Coronary artery (tissue), 2 donors: ENCODE measurements around the gene CRADD.

Source experiments
- DNase-seq: peaks from one replicate; pipeline ENCODE4 v3.0.0-alpha.2; 2017; ENCODE audit warnings: low spot score
- H3K27ac ChIP-seq, 2 donors: fragments of 200-600 bp; sonication (generic); one replicate each; pipeline ENCODE4 v1.5.1; 2016 to 2019
- H3K4me3 ChIP-seq: fragments of 200-600 bp; sonication (generic); 2 replicates; pipeline ENCODE4 v1.5.1; 2016; ENCODE audit warnings: mild to moderate bottlenecking, moderate library complexity
- TF ChIP-seq, protein P1 (sequence below): fragments of 200-600 bp; sonication (generic); IDR thresholded peaks from one replicate; pipeline ENCODE4 v1.5.1; 2019; ENCODE audit warnings: antibody characterized with exemption

The CRADD gene

DNA sequence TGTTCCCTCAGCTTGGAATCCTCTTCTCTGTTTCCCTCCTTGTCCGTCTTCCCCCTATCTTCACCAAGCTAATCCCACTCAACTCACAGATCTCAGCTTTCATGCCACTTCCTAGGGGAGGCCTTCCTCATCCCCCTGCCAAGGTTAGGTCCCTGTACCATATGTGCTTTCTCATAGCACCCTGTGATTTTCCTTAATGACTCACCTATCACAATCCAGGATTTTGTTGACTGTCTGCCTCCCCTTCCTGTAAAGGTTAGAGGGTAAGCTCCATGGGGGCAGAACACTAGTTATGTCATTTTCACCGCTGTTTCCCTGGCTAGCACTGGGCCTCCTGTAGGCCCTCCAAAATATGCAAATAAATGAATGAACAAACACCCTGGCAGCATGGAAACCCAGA is 57.6 kb downstream of the CRADD start:
- no peak for DNase-seq
- H3K27ac ChIP-seq = no peak overlapping the region
- TF ChIP-seq, protein P1, sequence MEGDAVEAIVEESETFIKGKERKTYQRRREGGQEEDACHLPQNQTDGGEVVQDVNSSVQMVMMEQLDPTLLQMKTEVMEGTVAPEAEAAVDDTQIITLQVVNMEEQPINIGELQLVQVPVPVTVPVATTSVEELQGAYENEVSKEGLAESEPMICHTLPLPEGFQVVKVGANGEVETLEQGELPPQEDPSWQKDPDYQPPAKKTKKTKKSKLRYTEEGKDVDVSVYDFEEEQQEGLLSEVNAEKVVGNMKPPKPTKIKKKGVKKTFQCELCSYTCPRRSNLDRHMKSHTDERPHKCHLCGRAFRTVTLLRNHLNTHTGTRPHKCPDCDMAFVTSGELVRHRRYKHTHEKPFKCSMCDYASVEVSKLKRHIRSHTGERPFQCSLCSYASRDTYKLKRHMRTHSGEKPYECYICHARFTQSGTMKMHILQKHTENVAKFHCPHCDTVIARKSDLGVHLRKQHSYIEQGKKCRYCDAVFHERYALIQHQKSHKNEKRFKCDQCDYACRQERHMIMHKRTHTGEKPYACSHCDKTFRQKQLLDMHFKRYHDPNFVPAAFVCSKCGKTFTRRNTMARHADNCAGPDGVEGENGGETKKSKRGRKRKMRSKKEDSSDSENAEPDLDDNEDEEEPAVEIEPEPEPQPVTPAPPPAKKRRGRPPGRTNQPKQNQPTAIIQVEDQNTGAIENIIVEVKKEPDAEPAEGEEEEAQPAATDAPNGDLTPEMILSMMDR = no peak
- H3K4me3 ChIP-seq = no peak overlapping the region

DNA sequence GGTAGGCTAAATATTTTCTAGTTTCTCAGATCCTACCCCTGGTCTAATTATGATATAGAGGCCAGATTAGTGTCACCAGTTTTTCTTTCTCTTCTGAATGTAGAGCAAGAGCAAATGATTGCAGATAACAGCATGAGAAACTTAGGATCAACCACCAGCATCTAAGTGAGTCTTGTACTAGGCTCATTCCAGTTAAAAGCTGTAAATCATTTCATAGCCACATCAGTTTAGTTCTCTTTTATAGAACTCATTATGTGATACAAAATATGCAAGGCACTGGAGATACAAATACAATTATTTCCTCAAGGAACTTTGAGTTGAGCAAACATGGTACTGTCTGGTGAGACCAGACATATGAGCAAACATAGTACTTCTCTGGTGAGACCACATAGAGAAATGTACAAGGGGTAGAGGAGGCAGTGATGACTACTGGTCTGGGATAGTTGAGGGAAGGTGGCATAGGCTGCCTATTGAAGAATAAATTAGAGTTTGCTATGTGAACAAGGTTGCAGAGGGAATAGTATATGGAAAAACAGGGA is 59.5 kb downstream of the CRADD start:
- Histone ChIP-seq H3K4me3 (no peak overlapping the region), H3K27ac (no peak overlapping the region)
- TF ChIP-seq, protein P1 = no peak
- no peak for DNase-seq

DNA sequence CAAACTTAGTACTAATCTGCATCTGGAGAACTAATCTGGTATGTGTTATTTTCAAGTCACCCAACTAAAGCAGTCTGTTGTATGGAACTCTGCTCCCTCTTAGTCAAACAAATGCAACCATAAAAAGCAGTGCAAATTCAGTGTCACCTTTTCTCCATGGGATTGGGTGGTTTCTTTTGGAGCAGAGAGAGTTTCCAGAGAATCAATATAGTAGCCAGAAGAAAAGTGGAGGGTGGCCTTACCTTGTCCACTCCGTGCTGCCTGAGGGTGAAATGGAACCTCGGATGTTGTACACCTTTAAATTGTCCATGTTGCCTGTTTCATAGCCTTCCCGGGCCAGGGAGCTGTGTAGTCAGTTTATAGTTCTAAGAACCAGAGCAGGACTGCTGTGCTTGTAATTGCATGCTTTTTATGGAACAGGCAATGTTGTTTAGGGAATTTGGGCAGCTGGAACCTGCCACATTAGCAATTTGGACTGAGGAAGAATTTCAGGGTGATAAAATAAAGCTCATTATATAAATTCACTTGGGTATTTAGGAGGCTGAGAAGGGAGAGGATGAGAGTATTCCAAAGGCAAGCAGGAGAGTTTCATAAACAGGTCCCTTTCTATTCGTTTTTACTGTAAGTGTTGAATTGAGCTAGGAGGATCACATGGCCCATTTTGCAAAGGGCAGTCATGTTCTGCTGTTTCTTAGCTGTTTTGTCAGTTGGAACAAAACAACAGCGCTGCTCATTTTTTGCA is 60.5 kb downstream of the CRADD start:
- Histone ChIP-seq H3K27ac (peak overlapping the region; percentile 8 to 78), H3K4me3 (no peak overlapping the region)
- DNase-seq = no peak
- TF ChIP-seq, protein P1 = no peak

DNA sequence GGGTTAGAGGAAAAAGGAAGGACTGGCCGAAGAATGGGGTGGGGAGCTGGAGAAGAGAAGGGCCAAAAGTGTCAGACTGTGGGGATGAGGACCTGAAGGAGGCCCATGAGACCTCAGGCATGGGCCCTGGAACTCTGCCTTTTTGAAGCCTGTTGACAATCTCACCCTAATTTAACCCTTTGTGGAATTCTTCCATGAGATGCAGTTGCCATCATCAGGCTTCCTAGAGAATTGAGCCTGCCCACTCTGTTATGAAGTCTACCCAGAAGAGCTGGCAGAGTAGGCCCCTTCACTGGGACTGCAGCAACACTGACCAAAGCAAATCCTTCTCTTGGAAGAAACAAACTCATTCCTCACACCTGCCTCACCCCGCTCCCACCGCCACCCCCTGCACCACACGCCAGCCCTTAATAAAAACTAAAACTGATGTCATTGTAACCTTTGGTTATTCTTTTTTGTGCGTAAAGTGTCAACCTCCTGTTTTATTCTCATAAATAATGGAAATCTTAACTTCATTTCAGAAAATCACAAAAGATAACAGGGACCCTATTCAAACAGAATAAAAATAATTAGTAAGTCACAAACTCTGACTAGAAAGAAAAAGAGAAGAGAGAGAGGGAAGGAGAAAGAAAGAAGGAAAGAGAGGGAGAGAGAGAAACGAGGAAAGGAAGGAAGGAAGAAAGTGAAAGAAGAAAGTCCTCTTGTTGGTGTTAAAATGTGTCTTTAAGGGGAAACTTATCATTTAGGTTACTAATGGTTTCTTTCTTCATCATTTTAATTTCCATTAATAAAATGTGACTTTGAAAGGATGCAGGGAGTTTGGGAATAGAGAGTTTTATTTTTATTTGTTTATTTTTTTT is 61.3 kb downstream of the CRADD start:
- TF ChIP-seq, protein P1 = no peak
- DNase-seq = no peak
- Histone ChIP-seq H3K4me3 (peak overlapping the region; percentile 33), H3K27ac (peak overlapping the region; percentile 31 to 78)

DNA sequence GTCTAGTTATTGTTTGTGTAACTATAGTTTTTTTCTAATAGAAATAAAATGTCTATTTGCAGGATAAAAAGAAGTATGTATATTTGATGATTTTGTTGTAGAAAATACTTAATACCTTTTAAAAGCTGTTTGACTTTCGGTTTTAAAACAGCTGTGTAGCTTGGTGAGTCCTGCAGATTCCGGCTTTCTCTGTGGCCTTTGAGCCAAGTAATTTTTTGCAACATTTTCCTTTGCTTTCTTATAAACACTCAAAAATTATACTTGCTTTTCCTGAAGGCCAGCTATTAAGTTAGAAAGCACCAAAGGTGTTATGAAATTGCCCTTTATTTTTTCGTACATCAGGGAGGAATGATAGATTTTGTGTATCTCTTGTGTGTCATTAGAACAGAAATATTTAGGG is 63.6 kb downstream of the CRADD start:
- TF ChIP-seq, protein P1 = no peak
- no peak for DNase-seq
- H3K27ac ChIP-seq = peak overlapping the region; percentile 88 to 89
- peak overlapping the region; percentile 79 for H3K4me3 ChIP-seq

DNA sequence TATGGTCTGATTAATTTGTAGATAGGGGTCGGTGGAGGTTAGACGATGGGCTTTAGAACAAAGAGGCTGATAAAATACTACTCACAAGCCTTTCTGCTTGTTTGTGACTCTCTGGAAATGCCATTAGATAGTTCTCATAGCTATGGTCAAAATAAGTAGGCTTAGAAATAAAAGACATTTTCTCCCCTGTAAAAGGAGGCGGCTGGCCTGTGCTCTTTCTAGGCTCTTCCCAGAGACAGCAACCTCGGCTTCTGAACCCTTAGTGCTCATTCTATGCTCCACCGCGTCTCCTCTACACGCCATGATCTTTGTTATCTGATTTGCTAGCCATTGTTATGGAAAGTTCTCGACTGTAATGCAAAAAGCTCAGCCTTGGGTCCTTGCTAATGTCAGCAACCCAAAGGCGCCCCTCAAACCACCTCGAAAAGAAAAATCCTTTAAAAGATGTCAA is 64.5 kb downstream of the CRADD start:
- Histone ChIP-seq H3K27ac (peak overlapping the region; percentile 88 to 89), H3K4me3 (peak overlapping the region; percentile 79)
- TF ChIP-seq, protein P1 = no peak
- DNase-seq = no peak
